ENCODE results near the gene ITSN2.

Gene ITSN2

DNA sequence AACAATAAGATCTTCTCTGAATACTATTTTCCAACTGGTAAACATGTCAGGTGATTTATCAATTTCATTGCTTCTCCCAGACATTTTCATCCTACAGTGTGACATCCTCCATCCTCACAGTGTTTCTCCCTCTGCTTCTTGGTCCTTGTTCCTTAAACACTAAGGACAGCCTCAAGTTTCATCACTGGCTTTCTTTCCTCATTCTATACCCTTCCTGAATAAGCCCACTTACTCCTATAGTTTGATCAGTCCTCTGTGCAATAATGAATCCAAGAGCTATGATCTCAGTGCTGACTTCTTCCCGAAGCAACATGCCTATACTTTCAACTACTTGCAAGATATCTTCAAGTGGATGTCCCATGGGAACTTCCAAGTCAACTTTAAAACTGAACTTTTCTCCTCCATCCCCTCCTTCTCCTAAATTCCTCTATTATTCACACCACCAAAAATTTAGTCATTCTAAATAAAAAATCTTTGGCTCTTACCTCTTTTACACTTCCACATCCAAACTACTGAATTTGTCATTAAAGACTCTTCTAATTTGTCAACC lies 97.8 kb downstream of the ITSN2 start:
- no peak for DNase-seq

DNA sequence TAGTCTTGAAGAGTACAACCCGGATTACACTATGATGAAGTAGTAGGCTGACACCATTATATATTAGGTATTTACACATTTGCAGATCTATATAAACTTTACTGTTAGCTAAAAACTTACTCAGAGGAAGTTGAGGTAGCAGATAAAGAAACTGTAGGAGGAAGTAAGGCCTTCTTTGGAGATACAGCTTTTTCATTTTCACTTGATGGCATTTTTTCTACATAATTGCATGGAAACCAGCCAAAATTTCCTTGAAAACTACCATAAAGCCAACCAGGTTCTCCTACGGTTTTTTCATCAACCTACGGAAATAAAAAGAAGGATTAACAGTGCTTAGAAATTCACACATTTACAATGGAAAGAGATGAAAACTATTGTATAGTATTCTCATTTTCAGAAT lies 98.9 kb downstream of the ITSN2 start:
- DNase-seq: no peak

DNA sequence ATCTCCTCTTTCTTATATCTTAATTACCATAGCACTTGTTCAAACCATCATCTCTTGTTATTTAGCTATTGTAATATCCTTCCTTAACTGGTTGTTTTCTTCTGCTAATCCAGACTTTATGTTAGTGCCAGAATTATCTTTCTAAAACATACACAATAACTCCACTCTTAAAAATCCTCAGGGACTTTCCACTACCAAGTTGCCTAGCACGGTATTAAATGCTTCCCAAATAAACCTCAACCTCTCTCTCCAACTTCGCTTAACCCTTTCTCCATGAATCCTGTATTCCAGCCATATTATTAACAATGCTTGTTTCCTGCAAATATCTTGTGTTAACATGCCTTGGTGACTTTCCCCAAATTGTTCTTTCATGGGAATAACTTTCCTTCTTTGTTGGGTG lies 101.0 kb downstream of the ITSN2 start:
- DNase-seq: no peak

DNA sequence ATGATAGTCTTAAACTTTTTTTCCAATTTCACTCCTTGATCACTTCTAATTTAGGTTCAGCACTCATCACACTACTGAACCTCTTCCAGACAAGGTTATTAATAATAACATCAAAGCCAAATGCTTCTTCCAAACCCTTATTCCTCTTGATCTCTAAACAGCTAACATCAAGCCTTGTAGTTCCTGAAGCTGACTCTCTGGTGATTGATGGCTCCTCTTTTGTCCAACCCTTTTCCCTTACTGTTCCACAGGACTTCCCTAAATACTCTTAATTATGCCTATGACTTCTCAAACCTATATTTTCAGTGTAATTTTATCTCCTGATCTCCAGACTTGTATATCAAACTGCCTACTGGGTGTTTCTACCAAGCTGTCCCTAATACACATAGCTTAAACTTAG lies 101.6 kb downstream of the ITSN2 start:
- DNase-seq: no peak

DNA sequence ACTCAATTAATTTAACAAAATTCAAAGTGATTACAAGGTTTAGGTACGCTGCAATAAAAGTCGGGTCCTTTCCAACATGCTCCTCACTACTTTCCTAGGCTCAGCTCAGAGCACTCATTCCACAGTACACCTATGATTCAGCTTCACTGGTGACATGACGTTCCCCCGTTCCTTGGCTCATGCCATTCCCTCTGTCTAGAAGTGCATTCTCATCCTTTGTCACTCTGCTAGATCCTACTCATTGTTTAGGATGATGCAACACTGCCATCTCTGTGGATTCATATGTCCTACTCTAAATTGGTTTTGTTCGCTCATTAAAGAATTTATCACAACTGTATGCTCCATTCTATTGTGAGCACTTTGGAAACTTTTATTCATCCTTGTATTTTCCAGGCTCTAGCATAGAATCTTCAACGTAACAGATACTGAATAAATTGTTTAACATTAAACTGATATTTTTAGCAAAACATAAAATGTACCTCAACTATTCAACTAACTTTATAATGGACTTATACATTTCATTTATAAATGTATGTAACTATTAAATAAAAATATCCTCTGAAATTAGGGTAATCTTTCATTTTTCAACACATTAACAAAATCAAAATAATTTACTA lies 106.9 kb downstream of the ITSN2 start:
- no peak for DNase-seq

DNA sequence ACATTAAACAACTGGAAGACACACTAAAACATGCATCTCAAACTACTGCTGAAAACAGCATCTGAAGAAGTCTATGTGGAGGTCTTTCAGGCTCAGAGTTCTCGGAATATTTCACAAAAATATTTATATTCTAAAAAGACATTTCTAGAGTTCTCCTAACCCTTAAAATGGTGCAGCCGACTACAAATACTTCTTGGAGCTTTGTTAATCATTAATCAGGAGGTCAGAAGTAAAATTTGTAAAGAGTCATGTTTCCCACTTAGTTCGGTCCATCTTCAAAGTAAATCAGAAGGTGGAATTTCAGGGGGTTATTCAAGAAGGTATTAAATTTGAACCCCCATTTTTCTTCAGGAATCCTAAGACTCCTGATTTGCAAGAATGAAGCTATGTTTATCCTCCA lies 112.7 kb downstream of the ITSN2 start:
- DNase-seq: no peak

DNA sequence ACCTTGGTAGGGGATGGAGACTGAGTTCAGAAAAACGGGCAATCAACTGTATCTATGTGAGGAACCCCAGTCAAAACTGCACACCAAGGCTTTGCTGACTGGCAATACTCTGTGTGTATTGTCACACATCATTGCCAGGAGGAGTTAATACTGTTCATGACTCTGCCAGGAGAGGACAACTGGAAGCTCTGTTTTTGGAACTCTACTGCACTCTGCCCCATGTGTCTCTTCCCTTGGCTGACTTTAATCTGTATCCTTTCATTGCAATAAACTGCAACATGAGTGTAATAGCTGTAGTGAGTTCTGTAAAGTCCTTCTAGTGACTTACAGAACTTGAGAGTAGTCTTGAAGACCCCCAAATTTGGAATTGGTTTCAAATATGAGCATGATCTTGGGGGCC lies 113.2 kb downstream of the ITSN2 start:
- no peak for DNase-seq

DNA sequence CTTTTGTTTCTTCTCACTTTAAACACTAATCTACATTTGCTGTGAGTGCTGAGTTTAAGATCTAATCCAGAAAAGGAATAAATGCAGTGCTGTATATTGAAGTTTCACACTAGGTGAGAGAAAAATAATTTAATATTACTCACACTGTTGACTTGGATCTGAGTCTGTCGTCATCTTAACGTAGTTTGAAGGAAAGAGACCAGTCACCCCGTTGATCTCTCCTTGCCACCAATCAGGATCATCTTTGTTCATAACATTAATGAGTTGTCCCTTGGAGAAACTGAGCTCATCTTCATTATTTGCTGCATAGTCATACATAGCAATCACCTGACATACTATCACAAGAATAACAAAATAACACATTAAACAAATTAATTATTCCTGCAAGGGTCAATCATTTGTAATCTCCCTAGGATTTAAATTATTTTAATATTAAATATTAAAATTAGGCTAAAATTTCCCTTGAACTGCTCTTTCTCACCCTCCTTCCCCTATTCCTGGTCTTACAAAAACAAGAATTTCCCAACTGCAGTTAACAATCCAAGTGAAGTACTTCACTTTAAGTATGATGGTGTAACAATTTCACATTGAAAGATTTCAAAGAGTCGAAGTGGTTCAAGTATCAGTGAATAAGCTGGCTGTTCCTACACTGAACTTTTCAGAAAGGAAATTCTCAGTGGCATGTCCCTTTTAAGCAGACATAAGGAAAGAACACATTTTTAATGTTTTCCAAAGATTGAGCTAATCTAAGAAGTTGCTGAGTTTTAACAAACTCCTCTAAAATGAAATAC lies 114.2 kb downstream of the ITSN2 start:
- DNase-seq: no peak

DNA sequence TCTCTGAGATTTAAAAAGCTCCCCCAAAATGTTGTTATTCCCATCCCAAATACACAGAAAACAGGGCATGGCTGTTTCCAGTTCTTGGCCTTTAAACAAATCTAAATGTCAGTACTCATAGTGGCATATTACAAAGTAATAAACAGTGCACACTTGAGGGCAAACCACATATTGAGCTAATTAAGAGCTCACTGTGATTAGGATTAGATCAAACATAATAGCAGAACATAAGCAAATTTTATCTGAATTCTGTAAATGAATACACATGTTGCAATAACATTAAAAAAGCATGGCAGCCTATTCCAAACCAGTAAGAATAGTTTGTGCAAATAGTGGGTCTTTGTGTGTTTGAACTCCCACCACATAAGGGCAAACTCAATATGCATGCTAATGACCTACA lies 118.8 kb downstream of the ITSN2 start:
- DNase-seq: no peak

DNA sequence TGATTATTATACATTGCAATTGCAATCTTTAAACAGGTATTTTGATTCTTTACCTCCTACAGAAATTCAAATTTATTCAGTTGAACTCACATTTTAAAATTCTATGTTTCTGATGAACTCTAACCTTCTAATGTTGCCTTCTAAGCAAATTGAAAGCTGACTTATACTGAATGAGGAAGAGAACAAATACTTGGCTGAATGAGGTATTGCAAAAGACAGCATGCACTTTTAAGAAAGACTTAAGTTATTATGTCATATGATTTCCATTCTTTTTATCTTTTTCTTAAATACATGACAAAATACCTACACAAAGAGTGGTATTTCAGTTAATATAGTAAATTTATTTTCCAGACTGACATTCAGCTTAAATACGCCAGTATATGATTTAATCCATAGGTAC lies 120.8 kb downstream of the ITSN2 start:
- DNase-seq: no peak

DNA sequence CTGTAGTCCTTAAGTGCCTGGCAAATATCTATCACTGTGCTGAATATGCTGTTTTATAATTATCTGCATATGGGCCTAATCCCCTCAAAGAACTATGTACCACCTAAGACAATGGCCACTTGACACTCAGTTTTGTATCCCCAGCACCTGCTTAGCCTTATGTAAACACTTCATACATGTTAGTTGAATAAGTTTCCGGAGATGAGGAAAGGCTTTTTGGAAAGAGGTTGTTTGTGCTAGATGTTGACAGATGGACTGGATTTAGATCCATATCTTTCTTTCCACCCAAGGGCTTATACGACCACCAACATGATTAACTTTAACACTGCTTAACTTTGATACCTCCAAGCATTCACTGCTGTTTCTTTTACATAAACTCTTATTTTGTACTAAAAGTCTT lies 122.2 kb downstream of the ITSN2 start:
- no peak for DNase-seq

DNA sequence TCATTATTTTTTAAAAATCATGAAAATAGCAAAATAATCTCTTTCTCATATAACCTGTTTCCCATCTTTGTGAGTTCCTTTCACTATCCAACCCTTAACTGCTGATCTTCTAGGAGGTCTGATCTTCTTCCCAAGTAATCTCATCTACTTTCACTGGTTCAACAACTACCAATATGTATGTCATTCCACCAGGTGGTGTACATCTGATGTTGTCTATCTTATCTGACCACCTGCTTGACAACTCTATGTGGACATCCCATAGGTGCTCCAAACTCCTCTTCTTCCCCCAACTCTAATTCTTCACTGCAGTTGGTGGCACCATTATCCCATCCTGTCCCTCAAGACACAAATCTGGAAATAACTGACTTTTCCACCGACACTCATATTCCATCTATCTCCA lies 123.0 kb downstream of the ITSN2 start:
- no peak for DNase-seq

DNA sequence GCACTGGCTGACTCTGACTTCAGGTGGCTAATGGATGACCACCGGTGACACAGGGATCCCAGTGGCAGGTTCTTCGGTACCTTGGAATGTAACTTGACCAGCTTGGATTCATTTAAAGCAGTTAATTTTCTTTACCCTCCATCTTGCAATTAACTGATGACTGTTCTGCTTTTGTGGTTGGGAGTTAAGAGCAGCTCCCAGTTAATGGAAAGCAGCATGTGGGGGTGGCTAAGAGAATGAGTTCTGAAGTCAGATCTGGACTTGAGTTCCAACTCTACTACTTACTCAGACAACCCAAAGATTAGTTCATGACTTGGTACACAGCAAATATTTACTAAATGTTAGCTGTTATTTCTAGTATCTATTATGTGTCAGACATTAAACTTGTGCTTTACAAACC lies 127.0 kb downstream of the ITSN2 start:
- no peak for DNase-seq

DNA sequence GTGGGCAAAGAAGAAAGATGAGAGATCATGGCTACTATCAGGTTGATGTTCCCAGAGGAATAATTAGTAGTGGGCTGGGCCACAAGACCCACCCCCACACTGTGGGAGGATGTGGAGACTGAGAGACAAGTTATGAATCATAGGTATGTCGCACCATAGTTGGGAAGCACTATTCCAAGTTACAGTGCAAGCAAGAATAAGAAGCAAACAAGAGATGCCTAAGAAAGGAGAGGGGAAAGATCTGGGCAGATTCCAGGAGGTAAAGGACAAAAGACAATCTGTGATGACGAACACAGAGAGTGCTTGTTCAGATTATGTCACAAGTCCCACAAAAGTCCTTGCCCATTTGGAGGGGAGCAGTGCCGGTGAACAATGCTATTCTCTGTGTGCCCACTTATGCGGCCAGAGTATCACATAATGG lies 128.9 kb downstream of the ITSN2 start:
- peak; percentile 46 for DNase-seq

DNA sequence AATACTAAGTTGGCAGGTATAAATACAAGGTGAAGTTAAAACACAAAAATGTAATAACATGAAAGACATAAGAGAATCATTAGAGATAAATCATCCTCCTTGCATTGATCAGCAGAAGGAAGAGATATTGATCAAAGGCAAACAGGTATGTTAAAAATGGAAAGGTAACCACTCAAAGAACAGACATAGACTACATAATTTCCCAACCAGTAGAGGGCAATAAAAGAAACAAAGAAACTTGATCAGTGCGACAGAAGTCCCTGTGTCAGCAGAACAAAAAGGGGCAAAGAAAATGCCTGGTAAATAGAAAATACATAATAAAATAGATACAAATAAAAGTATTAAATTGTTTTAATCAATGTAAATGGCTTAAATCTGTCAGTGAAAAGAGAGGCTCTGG lies 131.9 kb downstream of the ITSN2 start:
- no peak for DNase-seq

DNA sequence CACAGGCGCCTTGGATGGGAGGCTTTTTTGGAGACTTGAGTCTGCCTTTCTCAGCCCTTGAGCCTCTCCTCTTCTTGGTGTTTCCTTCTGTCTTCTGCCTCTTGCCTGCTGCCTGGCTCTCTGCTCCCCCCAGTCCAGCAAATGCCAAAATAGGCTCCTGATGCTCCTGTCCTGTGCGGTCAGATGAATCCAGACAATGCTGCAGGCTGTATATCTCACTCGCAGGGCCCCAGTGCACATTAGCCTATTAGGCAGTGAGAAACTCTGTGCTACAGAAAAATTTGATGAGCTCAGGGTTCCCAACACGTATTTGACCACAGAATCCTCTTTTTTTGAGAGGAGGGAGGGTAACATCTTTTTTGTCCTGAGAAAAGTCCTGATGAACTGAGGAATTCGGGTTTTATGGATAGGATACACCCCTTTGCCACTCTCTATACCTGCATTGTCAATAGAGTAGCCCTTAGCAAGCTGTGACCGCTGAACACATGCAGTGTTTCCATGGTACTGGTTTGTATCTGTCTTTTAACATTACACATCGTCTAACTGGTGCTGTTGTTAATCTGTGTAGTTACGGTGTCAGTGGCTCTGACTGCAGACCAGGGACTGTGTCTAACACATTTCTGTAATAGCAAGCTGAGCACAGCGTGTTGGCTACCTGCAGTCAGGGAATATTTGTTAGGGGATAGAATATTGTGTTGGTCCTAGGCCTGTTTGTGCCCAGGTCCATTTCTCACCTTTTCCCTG lies 134.7 kb downstream of the ITSN2 start:
- DNase-seq: no peak

DNA sequence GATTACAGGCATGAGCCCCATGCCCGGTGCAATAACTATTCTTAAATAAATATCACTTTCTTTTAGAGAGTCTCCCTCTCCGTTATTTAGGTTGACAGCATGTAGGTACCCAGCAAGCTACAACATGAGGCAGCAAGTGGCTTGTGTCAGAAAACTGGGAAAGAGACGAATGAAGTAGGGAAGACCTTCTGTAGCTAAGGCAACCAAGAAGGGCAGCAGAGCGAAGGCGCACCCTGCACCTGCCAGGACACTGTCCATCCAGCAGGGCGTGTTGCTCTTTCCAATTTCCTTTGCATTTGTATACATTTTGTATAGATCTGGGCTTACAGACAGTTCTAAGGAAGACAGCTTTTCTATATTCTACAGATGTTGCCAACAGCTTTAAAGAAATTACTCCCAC lies 137.4 kb downstream of the ITSN2 start:
- DNase-seq: no peak

DNA sequence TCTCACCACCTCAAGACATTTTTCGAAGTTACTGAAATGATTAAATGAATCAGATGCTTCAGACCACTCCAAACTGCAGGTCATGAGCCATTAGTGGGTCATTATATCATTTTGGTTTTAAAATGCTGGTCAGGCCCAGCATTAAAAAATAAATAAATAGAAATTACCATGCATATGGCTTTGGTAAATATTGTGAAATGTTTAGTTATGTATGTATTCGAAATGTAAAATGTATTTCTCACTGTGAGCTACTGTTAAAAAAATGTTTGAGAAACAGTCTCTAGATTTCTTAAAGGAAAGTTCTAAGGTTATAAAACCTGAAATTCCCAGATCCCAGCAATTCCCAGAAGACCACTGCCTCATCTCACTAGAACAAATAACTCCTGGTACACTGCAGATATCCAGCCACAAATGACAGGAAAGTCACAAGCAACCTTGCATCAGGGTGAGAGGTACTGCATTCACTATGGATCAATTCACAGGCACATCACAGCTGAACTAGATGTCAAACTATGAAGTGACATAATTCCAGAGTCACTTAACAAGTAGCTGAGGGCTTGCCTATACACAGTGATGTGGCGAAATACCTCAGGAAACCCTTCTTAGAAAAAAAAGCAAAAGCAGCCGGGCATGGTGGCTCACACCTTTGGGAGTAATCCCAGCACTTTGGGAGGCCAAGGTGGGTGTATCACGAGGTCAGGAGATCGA lies 138.8 kb downstream of the ITSN2 start:
- no peak for DNase-seq

DNA sequence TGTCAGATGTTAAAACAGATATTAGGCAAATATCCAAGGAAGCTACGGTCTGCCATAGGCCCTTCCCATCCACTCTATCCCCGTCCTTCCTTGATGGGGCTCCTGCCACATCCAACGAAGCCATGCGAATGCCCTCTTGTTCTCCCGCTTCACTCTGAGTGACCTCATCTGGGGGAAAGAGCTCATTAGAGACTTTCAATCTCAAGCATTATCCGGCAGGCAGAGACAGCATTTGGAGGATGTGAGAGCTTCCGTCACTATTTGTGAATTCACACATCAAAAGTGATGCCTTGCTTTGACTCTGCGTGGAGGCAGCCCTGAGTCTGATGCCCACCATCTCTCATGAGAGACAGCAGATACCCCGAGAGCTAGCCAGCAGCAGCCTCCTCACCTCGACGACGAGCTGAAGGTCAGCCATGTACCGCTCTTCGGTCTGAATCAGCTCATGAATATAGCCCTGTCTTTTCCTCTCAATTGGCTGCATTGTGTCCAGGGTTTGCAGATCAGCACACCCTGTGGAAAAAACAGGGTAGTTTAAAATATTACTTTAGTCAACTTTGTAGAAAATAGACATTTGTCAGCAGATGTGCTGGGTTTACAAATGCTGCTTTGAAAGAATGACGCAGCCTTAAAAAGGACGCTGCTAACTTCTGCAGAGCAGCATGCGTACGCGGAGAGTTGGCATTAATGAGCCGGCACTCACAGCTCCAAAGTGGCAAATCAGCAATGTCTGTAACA lies 139.6 kb downstream of the ITSN2 start:
- DNase-seq: no peak

DNA sequence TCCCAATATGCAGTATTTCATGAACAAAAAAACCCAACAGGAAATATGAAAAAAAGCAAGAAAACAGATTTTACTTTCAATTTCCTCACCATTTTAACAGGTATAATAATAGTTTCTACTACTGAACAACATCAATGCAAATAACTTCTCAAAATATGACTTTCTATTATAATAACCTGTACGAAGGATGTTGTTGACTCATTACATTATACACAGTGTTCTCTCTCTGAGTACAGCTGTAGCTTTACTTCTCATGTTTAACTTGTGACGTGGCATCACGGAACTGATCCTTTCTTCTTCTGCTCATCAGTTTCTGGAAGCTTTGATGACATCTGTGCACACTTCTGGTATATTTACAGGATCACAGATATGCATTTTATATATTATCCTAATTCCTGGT lies 145.5 kb downstream of the ITSN2 start:
- no peak for DNase-seq

DNA sequence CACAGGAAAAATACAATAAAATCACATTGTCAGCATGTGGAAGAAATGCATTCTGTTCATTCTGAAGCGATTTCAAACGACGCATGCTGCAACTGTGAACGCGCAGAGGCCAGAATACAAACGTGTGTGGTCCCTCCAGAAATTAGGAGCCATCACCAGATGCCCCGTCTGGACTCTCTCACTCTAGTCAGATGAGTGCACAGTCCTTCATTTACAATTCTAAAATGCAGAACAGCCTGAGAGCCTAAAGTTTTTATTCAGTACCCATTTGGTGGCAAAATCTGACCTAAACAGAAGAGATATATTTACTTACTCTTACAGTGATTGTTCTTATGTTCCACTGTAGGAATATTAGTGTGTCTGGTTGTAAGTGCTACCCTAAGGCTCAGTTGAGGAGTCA lies 148.9 kb downstream of the ITSN2 start:
- DNase-seq: no peak

DNA sequence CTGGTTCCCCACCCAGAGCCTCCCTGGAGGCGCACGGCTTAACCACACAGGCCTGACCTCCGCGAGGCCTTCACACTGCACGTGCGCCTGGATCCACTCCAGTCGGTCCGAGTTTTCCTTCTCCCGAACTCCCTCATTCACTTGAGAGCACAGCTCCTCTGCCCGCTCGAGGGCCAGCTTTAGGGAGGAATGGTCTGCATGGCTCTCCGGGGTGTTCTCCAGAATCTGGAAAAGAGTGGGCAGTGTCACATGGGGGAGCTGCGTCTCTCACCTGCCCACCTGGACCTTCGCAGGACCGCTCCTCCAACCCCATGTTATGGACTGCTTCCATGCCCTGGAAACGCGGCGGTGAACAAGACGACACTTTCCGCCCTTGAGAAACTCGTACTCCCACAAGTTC lies 149.6 kb downstream of the ITSN2 start:
- DNase-seq: no peak

DNA sequence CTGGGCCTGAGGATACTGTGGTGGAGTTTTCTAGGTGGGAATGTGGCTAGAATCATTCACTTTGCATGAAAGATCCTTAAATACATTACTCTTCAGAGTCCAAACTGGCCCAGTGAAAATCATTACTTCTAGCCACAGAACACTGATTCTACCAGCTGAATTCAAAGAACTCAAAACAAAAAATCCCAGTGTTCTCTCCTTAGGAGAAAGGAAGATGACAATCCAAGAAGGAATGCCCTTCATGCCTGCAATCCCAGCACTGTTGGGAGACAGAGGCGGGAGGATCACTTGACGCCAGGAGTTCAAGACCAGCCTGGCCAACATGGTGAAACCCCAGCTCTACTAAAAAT lies 150.3 kb downstream of the ITSN2 start:
- no peak for DNase-seq
